Inferior parietal cortex (tissue), 1 donor: Measurements from ENCODE around the gene ACSF3.
"Not testable (repeated sequence)": the region's sequence is repeated elsewhere in the genome, so short reads cannot be mapped to it uniquely, and the experiment has no call there.

ENCODE experiments used
- DNase-seq: peaks from one replicate; pipeline ENCODE4 v3.0.0-alpha.2; 2016; ENCODE audit errors: extremely low spot score

The ACSF3 gene

DNA sequence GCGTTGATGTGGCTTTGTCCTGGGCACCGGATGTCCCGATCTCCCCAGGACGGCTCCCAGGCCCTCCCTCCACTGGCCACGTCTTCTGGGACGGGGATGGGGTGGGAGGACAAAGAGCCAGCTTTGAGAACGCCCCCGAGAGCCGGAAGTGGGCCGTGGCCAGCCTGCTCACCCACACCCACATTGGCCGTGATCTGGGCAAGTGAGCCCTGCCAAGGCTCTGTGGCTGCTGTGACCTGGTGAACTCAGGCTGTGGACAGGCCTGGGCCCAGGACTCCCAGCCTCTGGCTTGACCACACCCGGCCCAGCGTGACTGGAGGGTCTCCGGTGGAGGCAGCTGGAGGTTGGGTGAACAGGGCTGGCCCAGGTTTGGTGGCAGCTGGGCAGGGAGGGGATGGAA is 81.2 kb downstream of the ACSF3 start:
- DNase-seq: no peak

DNA sequence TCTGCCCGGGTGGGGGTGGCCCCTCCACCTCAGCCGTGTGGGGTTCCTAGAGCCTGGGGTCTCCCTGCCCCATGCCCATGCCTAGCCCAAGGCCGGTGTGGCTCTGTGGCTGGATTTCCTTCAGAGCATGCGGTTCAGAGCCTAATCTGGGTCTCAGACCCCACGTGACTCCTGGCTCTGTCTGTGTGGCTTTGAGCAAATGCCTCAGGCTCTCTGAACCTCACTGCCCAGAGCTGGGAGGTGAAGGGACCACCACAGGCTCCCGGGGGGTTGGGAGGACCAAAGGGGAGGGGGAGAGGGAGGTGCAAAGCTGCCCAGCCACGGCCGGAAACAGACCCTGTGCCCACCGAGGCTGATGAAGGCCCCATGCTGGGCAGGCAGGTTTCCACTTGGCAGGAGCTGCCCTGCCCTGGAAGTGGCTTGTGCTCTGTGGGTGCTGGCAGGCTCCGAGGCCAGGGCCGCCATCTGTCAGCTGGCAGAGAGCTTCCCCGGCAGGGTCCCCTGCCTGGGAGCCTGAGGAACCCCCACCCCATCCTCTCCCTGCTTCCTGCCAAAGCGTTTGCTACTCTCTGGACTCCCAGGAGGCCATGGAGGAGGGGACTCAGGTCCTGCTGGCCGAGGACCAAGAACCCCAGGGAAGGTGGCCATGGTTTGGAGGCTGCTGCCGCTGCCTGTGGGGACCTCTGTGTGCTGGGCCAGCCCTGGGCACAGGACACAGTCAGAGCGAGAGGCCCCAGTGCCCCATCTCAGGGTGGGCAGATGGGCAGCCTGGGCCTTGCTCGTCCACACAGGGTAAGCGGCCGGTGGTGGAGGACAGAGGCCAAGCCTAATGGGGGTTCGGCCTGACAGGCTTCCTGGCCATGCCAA is 81.9 kb downstream of the ACSF3 start:
- DNase-seq: no peak

DNA sequence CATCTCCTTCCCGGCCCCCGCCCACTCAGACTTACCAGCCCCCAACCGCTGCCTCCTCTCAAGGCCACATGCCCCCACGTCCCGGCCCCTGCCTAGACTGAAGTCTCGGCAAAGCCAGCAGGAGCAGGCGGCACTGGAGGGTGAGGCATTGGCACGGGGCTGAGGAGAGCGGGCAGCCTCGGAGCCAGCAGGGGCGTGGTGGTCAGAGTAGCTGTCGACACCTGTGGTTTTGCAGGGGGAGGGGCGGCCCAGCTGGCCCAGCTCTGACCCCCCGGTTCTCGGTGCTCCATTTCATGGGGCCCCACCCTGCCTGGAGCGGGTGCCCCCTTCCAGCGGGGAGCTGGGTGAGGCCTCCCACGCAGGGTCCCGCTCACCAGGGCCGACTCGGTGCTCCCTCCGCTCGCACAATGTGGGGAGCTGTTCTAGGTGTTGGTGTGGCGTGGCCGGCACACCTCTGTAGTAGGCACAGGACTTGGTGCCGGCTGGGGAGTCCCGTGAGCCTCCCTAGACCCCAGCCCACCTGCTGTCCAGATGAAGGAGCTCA is 82.6 kb downstream of the ACSF3 start:
- no peak for DNase-seq

DNA sequence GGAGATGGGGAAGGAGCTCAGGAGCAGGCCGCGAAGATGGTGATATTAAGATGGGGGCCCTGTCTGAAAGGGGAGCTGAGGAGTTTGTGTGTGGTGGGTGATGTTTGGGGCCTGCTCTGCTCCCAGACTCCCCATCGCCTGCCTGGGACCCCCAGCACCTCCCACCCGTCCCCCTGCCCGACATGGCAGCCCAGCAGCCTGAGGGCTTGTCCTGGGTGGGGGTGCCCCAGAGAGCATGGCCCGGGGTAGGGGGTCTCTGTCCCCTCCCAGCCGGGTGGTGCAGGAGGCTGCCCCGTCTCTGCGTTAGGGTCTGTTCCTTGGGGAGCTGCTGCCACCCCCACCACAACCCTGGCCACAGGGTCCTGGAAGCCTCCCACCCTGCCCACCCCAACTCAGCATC is 83.1 kb downstream of the ACSF3 start:
- no peak for DNase-seq

DNA sequence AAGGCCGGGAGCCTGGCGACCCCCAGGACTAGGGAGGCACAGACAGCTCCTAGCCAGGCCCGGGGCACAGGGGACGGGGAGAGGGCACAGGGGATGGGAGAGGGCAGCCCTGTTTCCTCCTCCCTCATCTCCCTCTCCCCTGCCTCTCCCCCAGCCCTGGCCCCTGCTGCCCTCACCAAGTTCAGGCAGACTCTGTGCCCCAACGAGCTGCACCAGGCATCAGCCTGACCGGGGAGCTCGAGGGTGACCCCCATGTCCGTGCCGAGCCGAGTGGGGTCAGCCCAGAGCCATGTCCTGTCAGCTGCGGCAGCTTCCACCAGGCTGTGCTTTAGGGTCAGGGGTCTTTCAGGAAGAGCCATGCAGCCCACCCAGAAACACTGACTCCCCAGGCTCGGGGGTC is 83.8 kb downstream of the ACSF3 start:
- DNase-seq: no peak

DNA sequence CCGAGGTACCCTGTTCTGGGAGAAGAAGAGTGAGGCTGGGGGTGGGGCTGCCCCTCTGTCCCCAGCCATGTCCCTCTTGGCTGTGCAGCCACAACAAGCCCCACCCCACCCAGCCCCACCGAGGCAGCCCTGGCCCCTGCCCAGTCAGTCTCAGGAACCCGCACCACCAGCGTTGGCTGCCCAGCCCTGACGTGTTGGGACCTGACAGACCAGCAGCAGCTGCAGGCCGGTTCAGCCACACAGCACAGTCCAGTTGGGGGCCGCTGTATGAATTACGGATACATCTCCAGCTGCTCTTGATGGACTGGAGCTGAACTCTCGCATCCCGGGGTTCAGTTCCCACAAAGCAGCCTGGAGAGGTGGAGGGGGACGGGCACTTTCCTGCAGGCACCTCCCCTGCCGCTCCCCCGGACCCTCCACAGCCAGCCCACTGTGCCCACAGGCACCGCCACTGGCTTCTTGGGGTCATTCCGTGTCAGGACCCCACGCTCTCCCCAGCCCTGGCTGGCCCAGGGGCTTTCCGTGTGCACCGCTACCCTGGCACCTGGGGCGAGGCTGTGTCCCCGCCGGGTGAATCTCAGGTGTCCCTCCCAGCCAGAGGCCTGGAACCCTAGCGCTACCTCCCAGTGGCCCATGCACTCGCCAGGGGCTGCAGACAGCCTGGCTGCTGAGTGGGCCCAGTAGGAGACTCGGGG is 84.9 kb downstream of the ACSF3 start:
- no peak for DNase-seq

DNA sequence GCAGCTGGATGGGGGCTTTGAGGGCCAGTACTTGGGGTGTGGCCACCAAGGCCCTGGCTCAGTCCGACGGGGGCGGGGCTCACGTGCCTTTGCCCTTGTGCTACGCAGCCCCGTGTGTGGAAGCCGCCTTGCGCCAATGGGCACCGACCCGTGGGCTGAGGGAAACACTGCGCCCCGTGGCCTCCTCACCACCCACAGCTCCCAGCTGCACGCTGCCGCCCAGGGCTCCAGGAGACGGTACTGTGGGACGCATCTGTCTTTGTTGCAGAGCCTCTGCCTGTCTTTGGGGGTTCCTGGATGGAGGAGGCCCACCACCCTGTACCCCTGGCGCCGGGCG is 85.5 kb downstream of the ACSF3 start:
- DNase-seq: no peak

DNA sequence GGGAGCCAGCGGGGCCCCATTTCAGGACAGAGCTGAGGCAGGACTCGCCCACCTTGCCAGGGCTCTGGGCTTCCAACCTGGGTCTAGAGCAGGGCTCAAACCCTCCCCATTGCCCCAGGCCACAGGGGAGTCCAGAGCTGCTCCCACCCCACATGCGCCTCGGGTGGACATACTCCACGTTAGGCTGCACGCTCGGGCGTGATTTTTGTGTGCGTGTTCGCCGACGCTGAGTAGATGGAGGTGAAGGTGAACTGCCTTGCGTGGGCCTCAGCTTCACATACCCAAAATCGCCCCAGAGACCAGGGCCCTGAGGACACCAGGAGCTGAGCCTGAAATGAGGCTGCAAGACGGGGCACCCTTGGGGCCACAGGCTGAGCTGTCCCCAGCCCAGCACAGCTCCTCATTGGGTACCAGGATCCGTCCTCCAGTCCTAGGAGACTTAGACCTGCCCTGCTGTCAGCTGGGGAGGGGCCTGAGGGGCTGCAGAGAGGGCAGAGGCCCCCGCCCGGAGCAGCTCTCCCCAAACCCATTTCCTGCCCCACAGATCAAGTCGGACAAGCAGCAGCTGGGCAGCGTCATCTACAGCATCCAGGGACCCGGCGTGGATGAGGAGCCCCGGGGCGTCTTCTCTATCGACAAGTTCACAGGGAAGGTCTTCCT is 86.1 kb downstream of the ACSF3 start:
- DNase-seq: no peak

DNA sequence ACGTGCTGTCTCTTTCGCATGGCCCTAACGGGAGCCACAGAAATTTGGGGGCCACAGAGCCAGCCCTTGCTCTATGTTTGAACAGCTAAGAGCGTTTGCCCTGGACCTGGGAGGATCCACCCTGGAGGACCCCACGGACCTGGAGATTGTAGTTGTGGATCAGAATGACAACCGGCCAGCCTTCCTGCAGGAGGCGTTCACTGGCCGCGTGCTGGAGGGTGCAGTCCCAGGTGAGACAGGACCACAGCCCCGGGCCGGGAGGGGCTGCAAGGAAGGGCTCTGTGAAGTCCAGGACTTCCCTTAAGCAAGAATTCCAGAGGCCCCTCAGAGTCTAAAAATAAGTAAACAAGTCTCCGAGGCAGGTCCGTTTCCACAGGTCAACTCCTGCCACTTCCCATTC is 89.8 kb downstream of the ACSF3 start:
- no peak for DNase-seq

DNA sequence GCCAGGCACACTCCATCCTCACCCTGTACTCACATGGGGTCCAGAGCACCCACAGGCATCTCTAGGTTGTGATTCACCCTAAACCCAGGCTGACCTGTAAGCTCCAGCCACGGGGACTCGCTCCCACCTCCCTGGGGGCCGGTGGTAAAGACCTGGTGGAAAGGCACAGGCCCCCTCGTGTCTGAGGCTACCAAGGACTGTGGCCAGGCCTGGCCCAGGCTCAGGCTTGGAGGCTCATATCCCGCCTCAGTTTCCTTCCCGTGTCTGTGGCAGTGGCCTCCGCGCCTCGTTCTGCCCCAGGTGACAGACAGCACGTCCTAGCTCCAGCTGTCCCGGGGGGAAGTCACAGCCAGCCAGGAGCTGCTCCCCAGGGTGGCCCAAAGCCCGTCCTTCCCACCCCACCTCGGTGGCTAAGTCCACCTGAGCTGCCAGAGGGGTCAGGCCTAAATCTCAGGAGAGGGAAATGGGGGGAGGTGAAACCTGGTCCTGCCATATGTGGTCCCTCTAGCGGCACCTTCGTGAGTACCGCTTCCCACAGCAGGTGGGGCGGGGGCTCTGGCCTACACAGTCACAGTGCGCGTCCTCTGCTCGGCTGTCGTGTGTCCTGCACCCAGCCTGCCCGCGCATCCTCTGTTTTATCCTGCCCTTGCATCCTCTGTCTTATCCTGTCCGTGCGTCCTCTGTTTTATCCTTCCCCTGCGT is 90.5 kb downstream of the ACSF3 start:
- no peak for DNase-seq

DNA sequence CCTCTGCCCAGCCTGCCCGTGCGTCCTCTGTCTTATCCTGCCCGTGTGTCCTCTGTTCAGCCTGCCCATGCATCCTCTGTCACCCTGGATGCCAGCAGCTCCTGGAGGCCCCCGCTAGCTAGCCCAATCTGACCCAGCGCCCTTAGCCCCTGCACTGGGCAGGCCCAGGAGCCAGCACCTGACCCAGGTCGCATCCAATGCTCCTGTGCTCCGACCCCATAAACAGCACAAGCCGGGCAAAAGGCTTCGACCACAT is 91.0 kb downstream of the ACSF3 start:
- DNase-seq: no peak

DNA sequence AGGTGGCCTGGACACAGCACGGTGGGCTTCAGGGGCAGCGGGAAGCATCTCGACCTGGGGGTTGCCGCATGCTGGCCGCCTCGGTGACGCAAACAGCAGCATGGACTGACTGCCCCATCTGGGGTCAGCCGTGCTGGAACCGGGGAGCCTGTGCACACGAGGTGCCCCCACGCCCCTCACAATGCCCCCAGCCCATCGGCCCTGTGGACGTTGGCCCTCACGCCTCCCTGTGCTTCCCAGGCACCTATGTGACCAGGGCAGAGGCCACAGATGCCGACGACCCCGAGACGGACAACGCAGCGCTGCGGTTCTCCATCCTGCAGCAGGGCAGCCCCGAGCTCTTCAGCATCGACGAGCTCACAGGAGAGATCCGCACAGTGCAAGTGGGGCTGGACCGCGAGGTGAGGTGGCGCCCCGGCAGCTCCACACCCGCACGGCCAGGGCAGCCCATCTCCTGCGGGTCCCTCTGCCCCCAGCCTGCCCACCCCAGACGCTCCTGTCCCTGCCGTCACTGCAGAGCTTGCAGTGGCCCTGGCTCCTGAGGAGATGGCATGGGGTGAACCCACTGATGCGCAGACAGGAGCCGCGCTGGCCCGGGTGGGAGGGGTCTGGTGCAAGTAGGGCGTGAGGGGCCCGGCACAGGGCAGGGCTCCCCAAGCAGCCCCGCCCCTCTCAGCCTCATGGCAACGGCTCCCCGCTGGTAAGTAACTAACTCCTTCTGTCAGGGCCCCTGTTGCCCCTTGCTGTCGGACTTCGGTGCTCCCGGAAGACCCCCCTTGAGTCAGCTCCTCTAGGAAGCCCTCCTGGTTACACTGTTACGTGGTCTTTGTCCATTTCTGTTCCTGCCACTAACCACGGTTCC is 91.5 kb downstream of the ACSF3 start:
- DNase-seq: no peak

DNA sequence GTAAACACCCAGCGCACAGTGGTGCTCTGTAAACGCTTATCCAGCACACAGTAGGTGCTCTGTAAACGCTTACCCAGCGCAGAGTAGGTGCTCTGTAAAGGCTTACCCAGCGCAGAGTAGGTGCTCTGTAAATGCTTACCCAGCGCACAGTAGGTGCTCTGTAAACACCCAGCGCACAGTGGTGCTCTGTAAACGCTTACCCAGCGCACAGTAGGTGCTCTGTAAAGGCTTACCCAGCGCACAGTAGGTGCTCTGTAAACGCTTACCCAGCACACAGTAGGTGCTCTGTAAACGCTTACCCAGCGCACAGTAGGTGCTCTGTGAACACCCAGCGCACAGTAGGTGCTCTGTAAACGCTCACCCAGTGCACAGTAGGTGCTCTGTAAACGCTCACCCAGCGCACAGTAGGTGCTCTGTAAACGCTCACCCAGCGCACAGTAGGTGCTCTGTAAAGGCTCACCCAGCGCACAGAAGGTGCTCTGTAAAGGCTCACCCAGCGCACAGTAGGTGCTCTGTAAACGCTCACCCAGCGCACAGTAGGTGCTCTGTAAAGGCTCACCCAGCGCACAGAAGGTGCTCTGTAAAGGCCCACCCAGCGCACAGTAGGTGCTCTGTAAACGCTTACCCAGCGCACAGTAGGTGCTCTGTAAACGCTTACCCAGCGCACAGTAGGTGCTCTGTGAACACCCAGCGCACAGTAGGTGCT is 92.4 kb downstream of the ACSF3 start:
- DNase-seq: not testable (repeated sequence)

DNA sequence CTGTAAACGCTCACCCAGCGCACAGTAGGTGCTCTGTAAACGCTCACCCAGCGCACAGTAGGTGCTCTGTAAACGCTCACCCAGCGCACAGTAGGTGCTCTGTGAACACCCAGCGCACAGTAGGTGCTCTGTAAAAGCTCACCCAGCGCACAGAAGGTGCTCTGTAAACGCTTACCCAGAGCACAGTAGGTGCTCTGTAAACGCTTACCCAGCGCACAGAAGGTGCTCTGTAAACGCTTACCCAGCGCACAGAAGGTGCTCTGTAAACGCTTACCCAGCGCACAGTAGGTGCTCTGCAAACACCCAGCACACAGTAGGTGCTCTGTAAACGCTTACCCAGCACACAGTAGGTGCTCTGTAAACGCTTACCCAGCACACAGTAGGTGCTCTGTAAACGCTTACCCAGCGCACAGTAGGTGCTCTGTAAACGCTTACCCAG is 93.0 kb downstream of the ACSF3 start:
- DNase-seq: not testable (repeated sequence)

DNA sequence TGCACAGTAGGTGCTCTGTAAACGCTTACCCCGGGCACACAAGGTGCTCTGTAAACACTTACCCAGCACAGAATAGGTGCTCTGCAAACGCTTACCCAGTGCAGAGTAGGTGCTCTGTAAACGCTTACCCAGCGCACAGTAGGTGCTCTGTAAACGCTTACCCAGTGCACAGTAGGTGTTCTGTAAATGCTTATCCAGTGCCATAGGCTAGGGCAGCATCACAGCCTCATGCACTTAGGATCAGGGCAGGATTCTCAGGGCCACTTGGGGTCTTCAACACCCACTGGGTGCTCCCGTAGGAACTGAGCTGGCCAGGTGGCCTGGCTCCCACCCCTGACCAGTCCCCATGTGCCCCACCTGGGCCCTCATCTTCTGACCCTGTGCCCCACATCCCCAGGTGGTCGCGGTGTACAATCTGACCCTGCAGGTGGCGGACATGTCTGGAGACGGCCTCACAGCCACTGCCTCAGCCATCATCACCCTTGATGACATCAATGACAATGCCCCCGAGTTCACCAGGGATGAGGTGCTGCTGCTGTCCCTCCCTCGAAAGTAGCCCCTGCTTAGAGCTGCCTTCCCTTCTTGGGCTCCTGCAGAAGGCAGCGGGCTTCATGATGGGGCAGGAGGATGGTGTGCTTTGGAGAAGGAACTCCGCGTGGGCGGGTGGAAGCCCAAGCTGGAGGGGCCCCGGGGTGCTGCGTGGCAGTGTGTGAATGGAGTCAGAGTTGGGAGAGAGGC is 93.5 kb downstream of the ACSF3 start:
- no peak for DNase-seq

DNA sequence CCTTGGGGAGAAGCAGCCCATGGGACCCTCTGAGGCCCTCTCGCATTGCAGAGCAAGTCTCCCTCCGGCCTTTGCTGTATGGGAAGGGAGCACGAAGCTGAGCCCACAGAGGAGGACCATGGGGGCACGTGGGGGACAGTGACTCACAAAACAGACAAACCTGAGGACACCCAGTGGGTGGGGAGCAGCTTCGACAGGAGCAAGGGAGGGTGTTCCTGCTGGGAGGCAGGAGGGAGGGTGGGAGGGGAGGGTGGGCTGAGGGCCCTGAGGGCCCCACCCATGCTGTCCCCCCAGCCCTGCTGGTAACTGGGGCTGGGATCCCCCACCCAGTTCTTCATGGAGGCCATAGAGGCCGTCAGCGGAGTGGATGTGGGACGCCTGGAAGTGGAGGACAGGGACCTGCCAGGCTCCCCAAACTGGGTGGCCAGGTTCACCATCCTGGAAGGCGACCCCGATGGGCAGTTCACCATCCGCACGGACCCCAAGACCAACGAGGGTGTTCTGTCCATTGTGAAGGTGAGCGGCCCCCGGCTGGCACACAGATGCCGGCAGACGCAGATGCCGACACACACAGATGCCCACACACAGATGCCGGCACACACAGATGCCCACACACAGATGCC is 94.2 kb downstream of the ACSF3 start:
- DNase-seq: no peak

DNA sequence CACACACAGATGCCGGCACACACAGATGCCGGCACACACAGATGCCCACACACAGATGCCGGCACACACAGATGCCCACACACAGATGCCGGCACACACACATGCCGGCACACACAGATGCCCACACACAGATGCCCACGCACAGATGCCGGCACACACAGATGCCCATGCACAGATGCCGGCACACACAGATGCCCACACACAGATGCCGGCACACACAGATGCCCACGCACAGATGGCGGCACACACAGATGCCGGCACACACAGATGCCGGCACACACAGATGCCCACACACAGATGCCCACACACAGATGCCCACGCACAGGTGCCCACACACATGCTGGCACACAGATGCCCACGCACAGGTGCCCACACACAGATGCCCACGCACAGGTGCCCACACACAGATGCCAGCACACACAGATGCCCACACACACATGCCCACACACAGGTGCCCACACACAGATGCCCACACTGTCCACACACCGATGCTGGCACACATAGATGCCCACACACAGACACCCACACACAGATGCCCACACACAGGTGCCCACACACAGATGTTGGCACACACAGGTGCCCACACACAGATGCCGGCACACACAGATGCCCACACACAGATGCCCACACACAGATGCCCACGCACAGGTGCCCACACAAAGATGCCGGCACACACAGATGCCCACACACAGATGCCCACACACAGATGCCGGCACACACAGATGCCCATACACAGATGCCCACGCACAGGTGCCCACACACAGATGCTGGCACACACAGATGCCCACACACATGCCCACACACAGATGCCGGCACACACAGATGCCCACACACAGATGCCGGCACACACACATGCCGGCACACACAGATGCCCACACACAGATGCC is 95.1 kb downstream of the ACSF3 start:
- not testable (repeated sequence) for DNase-seq

DNA sequence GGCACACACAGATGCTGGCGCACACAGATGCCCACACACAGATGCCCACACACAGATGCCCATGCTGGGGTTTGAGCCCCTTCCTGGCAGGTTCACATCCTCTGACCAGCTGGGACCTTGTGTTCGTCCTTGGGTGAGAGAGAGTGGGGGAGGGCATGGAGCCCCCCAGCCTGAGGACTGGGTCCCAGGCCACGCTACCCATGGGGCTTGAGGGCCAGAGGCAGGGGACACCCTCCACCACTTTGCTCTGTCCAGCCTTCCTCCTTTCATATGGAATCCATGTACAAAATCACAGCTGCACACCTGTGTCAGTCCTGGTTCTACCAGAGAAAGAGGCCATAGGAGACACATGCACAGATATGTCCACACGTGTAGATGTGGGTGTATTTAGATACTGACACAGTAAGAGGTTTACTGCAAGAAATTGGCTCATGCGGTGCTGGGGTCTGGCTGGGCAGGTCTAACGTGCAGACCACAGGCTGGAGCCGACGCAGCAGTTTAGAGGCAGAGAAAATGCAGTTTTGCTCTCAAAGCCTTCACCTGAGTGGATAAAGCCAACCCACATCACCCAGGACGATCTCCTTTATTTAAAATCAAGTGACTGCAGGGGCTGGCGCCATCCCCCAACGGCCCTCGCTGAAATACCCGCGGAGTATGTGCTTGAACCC is 95.8 kb downstream of the ACSF3 start:
- no peak for DNase-seq
